Stomach (tissue), 9 donors: ENCODE results near the gene E2F6. TPM values are rescaled to one million over a fixed set of nuclear protein-coding genes. Genes with fewer than 3 reads are reported as not detected.

Experiments
- DNase-seq, 2 donors: peaks; one replicate each; pipeline versions ENCODE4 v3.0.0 to v3.0.0-alpha.2; 2013 to 2019
- H3K27ac ChIP-seq, 5 donors: fragments of 200-600 bp in 4 of 5; sonication (generic) in 4 of 5; one replicate each; pipeline ENCODE4 v1.5.1; 2013 to 2019; ENCODE audit warnings: mild to moderate bottlenecking in 1 of 5, moderate library complexity in 1 of 5
- H3K27me3 ChIP-seq, 3 donors: fragments of 200-600 bp; sonication (generic); one replicate each; pipeline ENCODE4 v1.5.1; 2017 to 2019; ENCODE audit warnings: mixed run types in 1 of 3
- H3K36me3 ChIP-seq, 4 donors: fragments of 200-600 bp; sonication (generic); 1 replicate in 3 of 4; 2 replicates in 1 of 4; pipeline ENCODE4 v1.5.1; 2016 to 2019
- H3K4me1 ChIP-seq, 4 donors: fragments of 200-600 bp; sonication (generic); one replicate each; pipeline ENCODE4 v1.5.1; 2016 to 2019
- H3K4me3 ChIP-seq, 4 donors: fragments of 200-600 bp; sonication (generic) in 3 of 4; one replicate each; pipeline ENCODE4 v1.5.1; 2016 to 2019; ENCODE audit warnings: mild to moderate bottlenecking in 1 of 4
- H3K9me3 ChIP-seq, 4 donors: fragments of 200-600 bp; sonication (generic); one replicate each; pipeline ENCODE4 v1.5.1; 2016 to 2019
- EP300 ChIP-seq: sonication (generic); formaldehyde crosslinking; IDR thresholded peaks from one replicate; pipeline ENCODE4 v1.6.1; 2017; ENCODE audit warnings: antibody characterized with exemption
- POLR2A ChIP-seq, 4 donors: fragments of 450-650 bp; IDR thresholded peaks; one replicate each; pipeline ENCODE4 v1.6.1; 2016; ENCODE audit warnings: antibody characterized with exemption in 4 of 4, control low read depth in 2 of 4, mild to moderate bottlenecking in 1 of 4, moderate library complexity in 1 of 4
- POLR2AphosphoS5 ChIP-seq, 3 donors: sonication (generic); formaldehyde crosslinking; IDR thresholded peaks; one replicate each; pipeline ENCODE4 v1.6.1; 2016; ENCODE audit warnings: antibody characterized with exemption in 3 of 3
- WGBS, 5 donors: extraction: QIAGEN DNeasy Blood & Tissue Kit in 3 of 5; methylation state at CpG; one replicate each; pipeline versions ENCODE4 v1.1.5 to v1.1.7; 2013 to 2018; 5-methylcytosine and 5-hydroxymethylcytosine counted together
- intact Hi-C: fragments of 100-400 bp; cut with DNase I; formaldehyde crosslinking; loops from one replicate; pipeline ENCODE4 v1.15.1; 2023; ENCODE audit warnings: low total_unique reads
- polyA plus RNA-seq, 3 donors: library from polyadenylated mRNA; stranded (reverse); fragments of 200-250 nt; gene quantifications; one replicate each; pipeline ENCODE4 v1.2.3, GENCODE V29; 2013
- total RNA-seq, 5 donors: library from RNA; depleted of rRNA; stranded (reverse); fragments of >200 nt; gene quantifications; one replicate each; pipeline versions ENCODE4 v1.1.0 to v1.2.3, GENCODE V29; 2014 to 2016
- TF ChIP-seq, protein P1 (sequence below), 7 experiments: fragments of 450-650 bp in 4 of 7; fragments of 200-600 bp in 3 of 7; sonication (generic) in 3 of 7; IDR thresholded peaks; one replicate each; pipeline ENCODE4 v1.5.1; 2016 to 2019; ENCODE audit warnings: antibody characterized with exemption in 7 of 7, control low read depth in 2 of 7, mild to moderate bottlenecking in 1 of 7
- donor health status: healthy with polysubstance abuse.
- donor health status: Bipolar disorder and iron deficiency.
- donor health status: healthy.

E2F6 gene
- total and polyA plus RNA-seq, 8 donors = 0.58 to 32.1 (median 10.1) TPM

DNA sequence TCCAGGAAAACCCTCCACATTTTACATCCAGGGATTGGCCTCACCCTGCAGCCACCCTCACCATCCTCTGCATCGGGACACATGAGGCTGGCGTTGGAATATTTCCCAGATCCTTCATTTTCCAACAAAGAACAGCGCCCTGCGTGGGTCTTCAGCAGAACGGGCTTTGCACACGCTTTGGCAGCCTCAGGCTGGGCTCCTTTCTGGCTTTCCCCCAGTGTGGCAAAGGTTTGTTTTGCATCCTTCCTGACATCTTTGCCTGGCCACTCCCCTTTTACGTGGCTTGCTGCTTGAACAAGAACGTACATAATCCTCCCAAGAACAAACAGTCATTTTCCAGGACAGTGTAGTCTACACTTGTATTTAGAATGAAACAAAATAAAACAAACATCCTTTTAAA is 42.3 kb upstream of the E2F6 start:
- TF ChIP-seq POLR2AphosphoS5 (IDR thresholded peaks at IDR 0.05) = peak in 1 of 3 donors; percentile 16
- TF ChIP-seq, protein P1, sequence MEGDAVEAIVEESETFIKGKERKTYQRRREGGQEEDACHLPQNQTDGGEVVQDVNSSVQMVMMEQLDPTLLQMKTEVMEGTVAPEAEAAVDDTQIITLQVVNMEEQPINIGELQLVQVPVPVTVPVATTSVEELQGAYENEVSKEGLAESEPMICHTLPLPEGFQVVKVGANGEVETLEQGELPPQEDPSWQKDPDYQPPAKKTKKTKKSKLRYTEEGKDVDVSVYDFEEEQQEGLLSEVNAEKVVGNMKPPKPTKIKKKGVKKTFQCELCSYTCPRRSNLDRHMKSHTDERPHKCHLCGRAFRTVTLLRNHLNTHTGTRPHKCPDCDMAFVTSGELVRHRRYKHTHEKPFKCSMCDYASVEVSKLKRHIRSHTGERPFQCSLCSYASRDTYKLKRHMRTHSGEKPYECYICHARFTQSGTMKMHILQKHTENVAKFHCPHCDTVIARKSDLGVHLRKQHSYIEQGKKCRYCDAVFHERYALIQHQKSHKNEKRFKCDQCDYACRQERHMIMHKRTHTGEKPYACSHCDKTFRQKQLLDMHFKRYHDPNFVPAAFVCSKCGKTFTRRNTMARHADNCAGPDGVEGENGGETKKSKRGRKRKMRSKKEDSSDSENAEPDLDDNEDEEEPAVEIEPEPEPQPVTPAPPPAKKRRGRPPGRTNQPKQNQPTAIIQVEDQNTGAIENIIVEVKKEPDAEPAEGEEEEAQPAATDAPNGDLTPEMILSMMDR (IDR thresholded peaks at IDR 0.05) = no peak
- H3K9me3 ChIP-seq = no peaks in the 10 kb centered on the region
- H3K27ac ChIP-seq = peak overlapping the region in 4 of 5 donors; percentile 34 to 75 (median 60)
- H3K27me3 ChIP-seq = no peaks in the 10 kb centered on the region
- WGBS, 5 donors = 50 to 69% (median 60%) methylated on average over 8 of the region's 8 CpGs
- H3K4me3 ChIP-seq = no peak overlapping the region
- H3K36me3 ChIP-seq = no peaks in the 10 kb centered on the region
- intact Hi-C loops = no loop called here
- H3K4me1 ChIP-seq = peaks cover 0 to 23% (median 6%) of the 10 kb centered on the region in 4 donors
- peak in 1 of 2 donors; percentile 56 for DNase-seq

DNA sequence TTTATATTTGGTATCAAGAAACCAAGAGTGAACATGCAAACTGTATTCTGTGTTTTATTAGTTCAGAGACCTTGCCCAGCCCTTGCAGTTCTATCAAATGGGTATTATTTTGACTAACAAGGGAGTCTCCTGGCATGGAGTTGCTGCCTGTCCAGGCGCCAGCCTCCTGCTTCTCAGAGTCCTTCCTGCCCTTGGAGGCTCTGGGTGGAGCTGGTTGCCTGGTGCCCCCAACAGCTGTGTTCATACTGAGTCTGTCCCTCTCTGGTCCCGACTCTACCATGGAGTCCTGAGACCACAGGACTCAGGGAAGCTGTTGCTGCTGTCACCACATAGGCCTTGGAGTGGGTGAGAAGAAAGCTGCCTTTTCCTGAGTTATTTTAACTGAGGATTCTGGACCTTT is 41.6 kb upstream of the E2F6 start:
- Histone ChIP-seq H3K36me3 (no peaks in the 10 kb centered on the region), H3K27me3 (no peaks in the 10 kb centered on the region), H3K9me3 (no peaks in the 10 kb centered on the region), H3K27ac (peak overlapping the region in 4 of 5 donors; percentile 34 to 75 (median 60)), H3K4me1 (peaks cover 0 to 23% (median 6%) of the 10 kb centered on the region in 4 donors), H3K4me3 (no peak overlapping the region)
- TF ChIP-seq EP300 (no peak), POLR2A (IDR thresholded peaks at IDR 0.05) (no peak), POLR2AphosphoS5 (IDR thresholded peaks at IDR 0.05) (no peak)
- TF ChIP-seq, protein P1 (IDR thresholded peaks at IDR 0.05) = no peak
- no peak for DNase-seq
- WGBS, 5 donors = 76 to 86% (median 82%) methylated on average over 2 of the region's 2 CpGs
- intact Hi-C loops = no loop called here

DNA sequence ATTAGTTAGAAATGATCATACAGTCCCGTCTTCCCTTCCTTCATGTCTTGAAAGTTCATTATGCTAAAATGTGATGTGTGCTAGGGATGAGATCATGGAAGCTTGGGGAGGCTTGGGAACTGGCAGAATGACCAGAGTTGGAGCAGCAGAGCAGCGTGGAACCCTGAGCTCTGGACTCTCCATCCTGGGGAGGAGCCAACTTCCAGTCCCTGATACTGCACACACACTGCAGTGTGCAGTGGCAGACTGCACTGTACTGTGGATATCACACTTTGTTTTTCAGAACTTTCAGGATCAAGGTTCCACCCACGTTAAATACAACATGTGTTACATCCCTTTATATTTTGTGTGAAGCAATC is 40.6 kb upstream of the E2F6 start:
- H3K4me1 ChIP-seq = peaks cover 0 to 23% (median 6%) of the 10 kb centered on the region in 4 donors
- H3K36me3 ChIP-seq = no peaks in the 10 kb centered on the region
- H3K4me3 ChIP-seq = no peak overlapping the region
- intact Hi-C loops = no loop called here
- no peak overlapping the region for H3K27ac ChIP-seq
- TF ChIP-seq EP300 (no peak), POLR2AphosphoS5 (IDR thresholded peaks at IDR 0.05) (no peak), POLR2A (IDR thresholded peaks at IDR 0.05) (no peak)
- TF ChIP-seq, protein P1 (IDR thresholded peaks at IDR 0.05) = no peak
- no peaks in the 10 kb centered on the region for H3K9me3 ChIP-seq
- H3K27me3 ChIP-seq = no peaks in the 10 kb centered on the region
- 50 to 58% (median 56%) methylated on average over 3 of the region's 3 CpGs for WGBS, 5 donors
- DNase-seq = peak in 1 of 2 donors; percentile 42

DNA sequence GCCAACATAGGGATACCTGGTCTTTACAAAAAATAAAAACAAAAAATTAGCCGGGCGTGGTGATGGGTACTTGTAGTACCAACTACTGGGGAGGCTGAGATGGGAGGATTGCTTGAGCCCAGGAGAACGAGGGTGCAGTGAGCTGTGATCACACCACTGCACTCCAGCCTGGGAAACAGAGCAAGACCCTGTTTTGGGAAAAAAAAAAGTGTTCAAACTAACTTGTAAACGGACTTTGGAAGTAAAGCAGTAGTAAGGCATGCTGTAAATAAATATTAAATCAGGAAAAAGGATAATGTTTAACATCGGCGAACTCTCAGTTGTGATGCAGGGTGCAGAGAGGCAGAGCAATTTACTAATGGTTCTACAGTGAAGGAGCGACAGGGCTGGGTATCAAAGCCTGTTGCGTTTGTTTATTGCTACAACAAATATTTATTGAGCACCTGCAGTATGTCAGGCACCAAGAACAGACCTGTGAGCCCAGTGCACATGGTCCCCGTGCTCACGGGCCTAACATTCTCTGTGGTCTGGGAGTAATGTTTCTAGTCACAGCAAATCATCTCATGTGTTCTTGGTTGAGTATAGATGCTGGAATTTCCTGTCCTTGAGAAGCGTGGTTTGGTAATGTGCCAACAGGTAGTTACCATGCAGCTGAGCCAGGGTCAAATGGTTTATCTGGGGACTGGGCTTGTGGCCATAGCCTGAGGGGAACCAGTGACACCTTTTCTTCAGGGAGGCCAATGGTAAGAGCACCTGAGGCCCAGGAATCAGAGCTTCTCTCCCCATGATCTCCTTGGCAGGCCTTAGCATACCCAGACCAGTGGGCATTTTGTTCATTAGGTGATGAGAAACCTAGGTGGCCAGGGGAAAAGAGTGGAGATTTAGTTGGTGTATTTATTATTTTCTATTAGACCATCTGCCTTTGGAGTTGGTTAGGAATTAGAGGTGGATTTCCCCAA is 40.0 kb upstream of the E2F6 start:
- WGBS, 5 donors = 45 to 62% (median 54%) methylated on average over 11 of the region's 11 CpGs
- H3K9me3 ChIP-seq = no peaks in the 10 kb centered on the region
- DNase-seq = peak in 1 of 2 donors; percentile 34
- H3K36me3 ChIP-seq = no peaks in the 10 kb centered on the region
- TF ChIP-seq POLR2A (IDR thresholded peaks at IDR 0.05) = no peak
- TF ChIP-seq POLR2AphosphoS5 (IDR thresholded peaks at IDR 0.05) = no peak
- TF ChIP-seq, protein P1 (IDR thresholded peaks at IDR 0.05) = no peak
- TF ChIP-seq EP300 = no peak
- no peaks in the 10 kb centered on the region for H3K27me3 ChIP-seq
- H3K27ac ChIP-seq = no peak overlapping the region
- intact Hi-C loops = no loop called here
- no peak overlapping the region for H3K4me3 ChIP-seq
- peaks cover 0 to 23% (median 7%) of the 10 kb centered on the region in 4 donors for H3K4me1 ChIP-seq
